ENCODE data around the gene GSG1.

DNA sequence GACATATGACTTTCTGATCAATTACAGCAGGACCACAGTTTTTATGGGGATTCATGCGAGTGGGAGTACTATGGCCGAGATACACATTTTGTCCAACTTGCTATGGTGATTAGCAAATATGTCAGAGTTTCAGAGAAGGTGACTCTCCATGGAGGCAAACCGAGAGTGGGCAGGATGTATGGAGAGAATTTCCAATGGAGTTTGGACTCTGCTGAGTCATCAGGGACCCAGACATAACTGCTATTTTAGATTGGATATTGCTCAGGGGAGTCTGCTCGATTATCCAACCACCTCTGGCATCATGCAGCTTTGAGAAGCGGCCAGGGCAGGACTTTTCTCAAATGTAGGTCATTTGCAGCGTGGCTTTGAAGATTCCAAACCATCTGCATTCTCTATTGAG lies 9.5 kb upstream of the GSG1 start:
- TF ChIP-seq ZNF138 (CRISPR knock-in tag; conservative IDR thresholded peaks at IDR 0.05) (no peak), ZNF121 (CRISPR knock-in tag; IDR thresholded peaks at IDR 0.05) (no peak)
- TF ChIP-seq, protein P1, sequence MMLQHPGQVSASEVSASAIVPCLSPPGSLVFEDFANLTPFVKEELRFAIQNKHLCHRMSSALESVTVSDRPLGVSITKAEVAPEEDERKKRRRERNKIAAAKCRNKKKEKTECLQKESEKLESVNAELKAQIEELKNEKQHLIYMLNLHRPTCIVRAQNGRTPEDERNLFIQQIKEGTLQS (CRISPR knock-in tag; conservative IDR thresholded peaks at IDR 0.05) = no peak
- TF ChIP-seq, protein P2, sequence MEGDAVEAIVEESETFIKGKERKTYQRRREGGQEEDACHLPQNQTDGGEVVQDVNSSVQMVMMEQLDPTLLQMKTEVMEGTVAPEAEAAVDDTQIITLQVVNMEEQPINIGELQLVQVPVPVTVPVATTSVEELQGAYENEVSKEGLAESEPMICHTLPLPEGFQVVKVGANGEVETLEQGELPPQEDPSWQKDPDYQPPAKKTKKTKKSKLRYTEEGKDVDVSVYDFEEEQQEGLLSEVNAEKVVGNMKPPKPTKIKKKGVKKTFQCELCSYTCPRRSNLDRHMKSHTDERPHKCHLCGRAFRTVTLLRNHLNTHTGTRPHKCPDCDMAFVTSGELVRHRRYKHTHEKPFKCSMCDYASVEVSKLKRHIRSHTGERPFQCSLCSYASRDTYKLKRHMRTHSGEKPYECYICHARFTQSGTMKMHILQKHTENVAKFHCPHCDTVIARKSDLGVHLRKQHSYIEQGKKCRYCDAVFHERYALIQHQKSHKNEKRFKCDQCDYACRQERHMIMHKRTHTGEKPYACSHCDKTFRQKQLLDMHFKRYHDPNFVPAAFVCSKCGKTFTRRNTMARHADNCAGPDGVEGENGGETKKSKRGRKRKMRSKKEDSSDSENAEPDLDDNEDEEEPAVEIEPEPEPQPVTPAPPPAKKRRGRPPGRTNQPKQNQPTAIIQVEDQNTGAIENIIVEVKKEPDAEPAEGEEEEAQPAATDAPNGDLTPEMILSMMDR (IDR thresholded peaks at IDR 0.05) = no peak
- TF ChIP-seq, protein P3, sequence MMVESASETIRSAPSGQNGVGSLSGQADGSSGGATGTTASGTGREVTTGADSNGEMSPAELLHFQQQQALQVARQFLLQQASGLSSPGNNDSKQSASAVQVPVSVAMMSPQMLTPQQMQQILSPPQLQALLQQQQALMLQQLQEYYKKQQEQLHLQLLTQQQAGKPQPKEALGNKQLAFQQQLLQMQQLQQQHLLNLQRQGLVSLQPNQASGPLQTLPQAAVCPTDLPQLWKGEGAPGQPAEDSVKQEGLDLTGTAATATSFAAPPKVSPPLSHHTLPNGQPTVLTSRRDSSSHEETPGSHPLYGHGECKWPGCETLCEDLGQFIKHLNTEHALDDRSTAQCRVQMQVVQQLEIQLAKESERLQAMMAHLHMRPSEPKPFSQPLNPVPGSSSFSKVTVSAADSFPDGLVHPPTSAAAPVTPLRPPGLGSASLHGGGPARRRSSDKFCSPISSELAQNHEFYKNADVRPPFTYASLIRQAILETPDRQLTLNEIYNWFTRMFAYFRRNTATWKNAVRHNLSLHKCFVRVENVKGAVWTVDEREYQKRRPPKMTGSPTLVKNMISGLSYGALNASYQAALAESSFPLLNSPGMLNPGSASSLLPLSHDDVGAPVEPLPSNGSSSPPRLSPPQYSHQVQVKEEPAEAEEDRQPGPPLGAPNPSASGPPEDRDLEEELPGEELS (CRISPR knock-in tag; IDR thresholded peaks at IDR 0.05) = no peak
- TF ChIP-seq, protein P4, sequence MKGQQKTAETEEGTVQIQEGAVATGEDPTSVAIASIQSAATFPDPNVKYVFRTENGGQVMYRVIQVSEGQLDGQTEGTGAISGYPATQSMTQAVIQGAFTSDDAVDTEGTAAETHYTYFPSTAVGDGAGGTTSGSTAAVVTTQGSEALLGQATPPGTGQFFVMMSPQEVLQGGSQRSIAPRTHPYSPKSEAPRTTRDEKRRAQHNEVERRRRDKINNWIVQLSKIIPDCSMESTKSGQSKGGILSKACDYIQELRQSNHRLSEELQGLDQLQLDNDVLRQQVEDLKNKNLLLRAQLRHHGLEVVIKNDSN (CRISPR knock-in tag; IDR thresholded peaks at IDR 0.05) = no peak

Measured in WTC11 (cell line).